Fibroblast of the aortic adventitia (primary cell): ENCODE results near the gene ZNF593. TPM values are rescaled to one million over a fixed set of nuclear protein-coding genes. Genes with fewer than 3 reads are reported as not detected.

Experiments used
- DNase-seq: peaks from one replicate; pipeline ENCODE4 v3.0.0-alpha.2; 2010; ENCODE audit warnings: low read depth
- H3K4me3 ChIP-seq: 2 replicates; pipeline ENCODE4 v1.5.1; 2011; ENCODE audit warnings: low read depth, mild to moderate bottlenecking, control low read depth, low read length, moderate library complexity
- CTCF ChIP-seq: IDR thresholded peaks from 2 replicates; pipeline ENCODE4 v1.5.1; 2011; ENCODE audit warnings: mild to moderate bottlenecking, low read length, control low read depth, inconsistent platforms; ENCODE audit not compliant: insufficient read depth
- total RNA-seq: library from RNA; depleted of rRNA; stranded (reverse); fragments of >200 nt; gene quantifications from 2 replicates; pipeline ENCODE4 v1.2.3, GENCODE V29; 2012; ENCODE audit warnings: low replicate concordance

Gene ZNF593
- total RNA-seq, 1 donor, result 19.4 TPM

- no peak for DNase-seq
- H3K4me3 ChIP-seq, result peak overlapping the region; percentile 55
- peak; percentile 42 for TF ChIP-seq CTCF
Observed at GRCh38 chr1:26164036-26164860, 5.5 kb upstream of the ZNF593 start.

- H3K4me3 ChIP-seq, result no peak overlapping the region
- no peak for TF ChIP-seq CTCF
- no peak for DNase-seq
Observed at GRCh38 chr1:26164861-26165842, 4.6 kb upstream of the ZNF593 start.

- no peak overlapping the region for H3K4me3 ChIP-seq
- no peak for DNase-seq
- TF ChIP-seq CTCF, result no peak
Observed at GRCh38 chr1:26166719-26167281, 2.9 kb upstream of the ZNF593 start.

- TF ChIP-seq CTCF, result no peak
- no peak for DNase-seq
- peak within 1 kb of the TSS; percentile 89 for H3K4me3 ChIP-seq
Observed at GRCh38 chr1:26168410-26169197, 1.1 kb upstream of the ZNF593 start, which contains the start of gene C1orf232. C1orf232 (minus strand) TSS chr1:26168963; CDS start chr1:26168499, 464 bp downstream.

- DNase-seq, result no peak
- no peak for TF ChIP-seq CTCF
- H3K4me3 ChIP-seq, result peak overlapping the region; percentile 89
Observed at GRCh38 chr1:26169198-26169554, 532 bp upstream of the ZNF593 start.

GRCh38 chr1:26170472-26170821 is 739 bp downstream of the ZNF593 start:
- H3K4me3 ChIP-seq, result peak overlapping the region; percentile 89
- DNase-seq, result no peak
- no peak for TF ChIP-seq CTCF
